ENCODE measurements around the gene MARCHF6.

The MARCHF6 gene

DNA sequence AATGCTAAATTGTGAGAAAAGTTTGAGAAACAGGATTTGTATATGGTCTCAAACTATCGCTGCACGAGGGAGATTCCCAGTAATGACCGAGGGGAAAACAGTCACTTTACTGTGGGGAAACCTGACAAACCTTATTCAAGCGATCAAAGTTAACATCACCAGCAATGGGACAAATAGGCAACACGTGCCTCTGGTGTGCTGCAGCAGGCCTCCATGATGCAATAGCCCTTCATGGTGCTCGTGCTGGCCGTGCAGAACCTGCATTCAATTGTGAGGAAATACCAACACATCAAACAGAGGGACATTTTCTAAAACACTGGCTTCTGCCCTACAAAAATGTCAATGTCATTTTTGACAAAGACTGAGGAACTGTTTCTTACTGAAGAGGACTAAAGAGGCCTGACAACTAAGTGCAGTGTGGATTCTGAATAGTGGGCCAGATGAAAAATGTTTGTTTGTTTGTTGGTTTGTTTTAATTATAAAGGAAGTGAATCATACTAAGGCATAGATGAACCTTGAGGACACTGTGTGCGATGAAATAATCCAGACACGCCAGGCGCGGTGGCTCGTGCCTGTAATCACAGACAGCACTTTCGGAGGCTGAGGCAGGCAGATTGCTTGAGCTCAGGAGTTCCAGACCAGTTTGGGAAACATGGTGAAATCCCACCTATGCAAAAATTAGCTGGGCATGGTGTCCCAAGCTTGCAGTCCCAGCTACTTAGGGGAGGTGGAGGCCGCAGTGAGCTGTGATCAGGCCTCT lies 17.6 kb upstream of the MARCHF6 start:
- H3K27ac ChIP-seq (ENCODE audit: low read length): no peak overlapping the region
- no peaks in the 10 kb centered on the region for H3K36me3 ChIP-seq (replicated peaks; ENCODE audit: low read depth, low read length)
- TF ChIP-seq, protein P1, sequence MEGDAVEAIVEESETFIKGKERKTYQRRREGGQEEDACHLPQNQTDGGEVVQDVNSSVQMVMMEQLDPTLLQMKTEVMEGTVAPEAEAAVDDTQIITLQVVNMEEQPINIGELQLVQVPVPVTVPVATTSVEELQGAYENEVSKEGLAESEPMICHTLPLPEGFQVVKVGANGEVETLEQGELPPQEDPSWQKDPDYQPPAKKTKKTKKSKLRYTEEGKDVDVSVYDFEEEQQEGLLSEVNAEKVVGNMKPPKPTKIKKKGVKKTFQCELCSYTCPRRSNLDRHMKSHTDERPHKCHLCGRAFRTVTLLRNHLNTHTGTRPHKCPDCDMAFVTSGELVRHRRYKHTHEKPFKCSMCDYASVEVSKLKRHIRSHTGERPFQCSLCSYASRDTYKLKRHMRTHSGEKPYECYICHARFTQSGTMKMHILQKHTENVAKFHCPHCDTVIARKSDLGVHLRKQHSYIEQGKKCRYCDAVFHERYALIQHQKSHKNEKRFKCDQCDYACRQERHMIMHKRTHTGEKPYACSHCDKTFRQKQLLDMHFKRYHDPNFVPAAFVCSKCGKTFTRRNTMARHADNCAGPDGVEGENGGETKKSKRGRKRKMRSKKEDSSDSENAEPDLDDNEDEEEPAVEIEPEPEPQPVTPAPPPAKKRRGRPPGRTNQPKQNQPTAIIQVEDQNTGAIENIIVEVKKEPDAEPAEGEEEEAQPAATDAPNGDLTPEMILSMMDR (IDR thresholded peaks at IDR 0.05; ENCODE audit: low read depth, low read length): no peak
- no peak for TF ChIP-seq EZH2phosphoT487 (IDR thresholded peaks at IDR 0.05; ENCODE audit: low read depth)
- H3K27me3 ChIP-seq (ENCODE audit: low read depth, low read length): 0 out of 2 replicates have a peak, but pooled peaks cover 8% of the 10 kb centered on the region
- no peak overlapping the region for H3K9ac ChIP-seq (ENCODE audit: low read length)
- H3K4me2 ChIP-seq (ENCODE audit: low read length): no peak overlapping the region
- no peaks in the 10 kb centered on the region for H3K9me3 ChIP-seq (ENCODE audit: insufficient read depth, low read length)
- H3K4me1 ChIP-seq (ENCODE audit: low read length): peaks cover 6% of the 10 kb centered on the region
- no peaks in the 10 kb centered on the region for H4K20me1 ChIP-seq (ENCODE audit: insufficient read depth, low read length)
- no peak overlapping the region for H2AFZ ChIP-seq (ENCODE audit: low read depth, low read length)
- H3K4me3 ChIP-seq (ENCODE audit: low read length): no peak overlapping the region
- no peaks in the 10 kb centered on the region for H3K79me2 ChIP-seq (ENCODE audit: low read length)

DNA sequence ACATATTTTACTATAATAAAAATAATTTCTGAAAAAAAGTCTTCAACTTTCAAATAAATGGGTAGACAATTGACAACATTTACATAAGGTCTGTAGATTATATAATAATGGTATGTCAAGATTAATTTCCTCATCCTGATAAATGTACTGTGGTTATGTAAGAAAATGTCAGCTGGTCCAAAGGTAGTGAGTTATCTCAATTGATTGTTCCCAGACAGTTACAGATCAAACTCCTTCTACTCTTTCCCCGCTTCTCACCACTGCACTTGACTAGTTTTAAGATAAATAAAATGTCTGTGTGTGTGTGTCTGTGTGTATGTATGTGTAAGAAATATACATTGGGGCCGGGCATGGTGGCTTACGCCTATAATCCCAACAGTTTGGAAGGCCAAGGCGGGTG lies 16.4 kb upstream of the MARCHF6 start:
- Histone ChIP-seq H3K4me1 (ENCODE audit: low read length) (peaks cover 6% of the 10 kb centered on the region), H3K9me3 (ENCODE audit: insufficient read depth, low read length) (no peaks in the 10 kb centered on the region), H3K27ac (ENCODE audit: low read length) (no peak overlapping the region), H3K79me2 (ENCODE audit: low read length) (no peaks in the 10 kb centered on the region), H3K4me2 (ENCODE audit: low read length) (no peak overlapping the region), H2AFZ (ENCODE audit: low read depth, low read length) (no peak overlapping the region), H3K36me3 (replicated peaks; ENCODE audit: low read depth, low read length) (no peaks in the 10 kb centered on the region), H3K4me3 (ENCODE audit: low read length) (no peak overlapping the region), H4K20me1 (ENCODE audit: insufficient read depth, low read length) (no peaks in the 10 kb centered on the region), H3K9ac (ENCODE audit: low read length) (no peak overlapping the region), H3K27me3 (ENCODE audit: low read depth, low read length) (0 out of 2 replicates have a peak, but pooled peaks cover 8% of the 10 kb centered on the region)
- TF ChIP-seq EZH2phosphoT487 (IDR thresholded peaks at IDR 0.05; ENCODE audit: low read depth): no peak
- TF ChIP-seq, protein P1 (IDR thresholded peaks at IDR 0.05; ENCODE audit: low read depth, low read length): no peak

DNA sequence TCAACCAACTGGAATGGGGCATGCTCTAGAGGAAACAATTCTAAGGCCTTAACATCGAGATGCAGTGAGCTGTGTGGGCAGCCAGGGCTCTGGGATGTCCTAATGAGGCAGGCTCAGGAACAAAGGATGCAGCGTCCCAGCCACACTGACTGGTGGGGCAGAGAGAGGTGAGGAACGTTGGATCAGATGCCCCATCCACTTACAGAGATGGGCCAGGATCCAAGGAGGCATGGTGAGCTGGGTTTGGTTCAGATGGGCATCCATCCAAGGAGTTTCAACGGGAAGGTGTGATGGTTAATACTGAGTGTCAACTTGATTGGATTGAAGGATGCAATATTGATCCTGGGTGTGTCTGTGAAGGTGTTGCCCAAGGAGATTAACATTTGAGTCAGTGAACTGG lies 15.5 kb upstream of the MARCHF6 start:
- Histone ChIP-seq H3K9ac (ENCODE audit: low read length) (no peak overlapping the region), H3K4me3 (ENCODE audit: low read length) (no peak overlapping the region)
- TF ChIP-seq EZH2phosphoT487 (IDR thresholded peaks at IDR 0.05; ENCODE audit: low read depth): no peak
- TF ChIP-seq, protein P1 (IDR thresholded peaks at IDR 0.05; ENCODE audit: low read depth, low read length): no peak

DNA sequence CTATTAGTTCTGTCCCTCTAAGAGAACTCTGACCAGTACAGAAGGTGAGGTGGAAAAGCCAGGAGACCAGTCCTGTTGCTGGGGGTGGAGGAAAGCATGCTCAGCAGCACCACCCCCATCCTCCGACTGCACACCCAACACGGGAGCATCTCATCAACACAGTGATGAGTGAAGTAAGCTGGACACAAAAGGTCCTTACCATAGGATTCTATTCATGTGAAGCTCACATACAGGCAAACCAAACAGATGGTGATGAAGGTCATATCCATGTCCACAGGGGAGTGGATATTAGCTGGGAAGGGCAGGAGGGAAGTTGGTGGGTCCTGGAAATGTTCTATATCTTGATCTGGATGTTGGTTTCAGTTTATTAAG lies 14.8 kb upstream of the MARCHF6 start:
- Histone ChIP-seq H3K9me3 (ENCODE audit: insufficient read depth, low read length) (no peaks in the 10 kb centered on the region), H3K27me3 (ENCODE audit: low read depth, low read length) (no peaks in the 10 kb centered on the region), H3K9ac (ENCODE audit: low read length) (no peak overlapping the region), H3K27ac (ENCODE audit: low read length) (no peak overlapping the region), H4K20me1 (ENCODE audit: insufficient read depth, low read length) (no peaks in the 10 kb centered on the region), H3K36me3 (replicated peaks; ENCODE audit: low read depth, low read length) (no peaks in the 10 kb centered on the region), H3K79me2 (ENCODE audit: low read length) (no peaks in the 10 kb centered on the region), H3K4me2 (ENCODE audit: low read length) (no peak overlapping the region), H3K4me3 (ENCODE audit: low read length) (no peak overlapping the region), H3K4me1 (ENCODE audit: low read length) (peaks cover 6% of the 10 kb centered on the region), H2AFZ (ENCODE audit: low read depth, low read length) (no peak overlapping the region)
- TF ChIP-seq, protein P1 (IDR thresholded peaks at IDR 0.05; ENCODE audit: low read depth, low read length): no peak
- TF ChIP-seq EZH2phosphoT487 (IDR thresholded peaks at IDR 0.05; ENCODE audit: low read depth): no peak

More for the DNA sequence above, 15.5 kb upstream of the MARCHF6 start:
- H3K4me2 ChIP-seq (ENCODE audit: low read length): no peak overlapping the region
- no peak overlapping the region for H2AFZ ChIP-seq (ENCODE audit: low read depth, low read length)
- H3K4me1 ChIP-seq (ENCODE audit: low read length): peaks cover 6% of the 10 kb centered on the region
- H3K27ac ChIP-seq (ENCODE audit: low read length): no peak overlapping the region
- no peaks in the 10 kb centered on the region for H3K9me3 ChIP-seq (ENCODE audit: insufficient read depth, low read length)
- 0 out of 2 replicates have a peak, but pooled peaks cover 6% of the 10 kb centered on the region for H3K27me3 ChIP-seq (ENCODE audit: low read depth, low read length)
- H3K36me3 ChIP-seq (replicated peaks; ENCODE audit: low read depth, low read length): no peaks in the 10 kb centered on the region
- no peaks in the 10 kb centered on the region for H3K79me2 ChIP-seq (ENCODE audit: low read length)
- H4K20me1 ChIP-seq (ENCODE audit: insufficient read depth, low read length): no peaks in the 10 kb centered on the region

Data from OCI-LY3 (cell line).